GM21526 (cell line): Measurements from ENCODE around the gene PCDH17.

Experiments used
- ATAC-seq: cut with Tn5 transposase; IDR thresholded peaks from one replicate; pipeline ENCODE4 v1.9.1; 2021; ENCODE audit warnings: moderate library complexity; ENCODE audit not compliant: unreplicated experiment, low FRiP score

Gene PCDH17

GRCh38 chr13:57635541-57636085, 4.1 kb downstream of the PCDH17 start:
- no peak for ATAC-seq

- no peak for ATAC-seq
These were observed 5.3 kb downstream of the PCDH17 start for GRCh38 chr13:57636816-57637215.

- ATAC-seq = no peak
These were observed 6.0 kb downstream of the PCDH17 start for GRCh38 chr13:57637515-57637914.

- ATAC-seq = no peak
These were observed 6.8 kb downstream of the PCDH17 start for GRCh38 chr13:57638186-57638890.

- no peak for ATAC-seq
These were observed 9.1 kb downstream of the PCDH17 start for GRCh38 chr13:57640607-57641006.

GRCh38 chr13:57641051-57641450, 9.5 kb downstream of the PCDH17 start:
- no peak for ATAC-seq

GRCh38 chr13:57644106-57644505, 12.6 kb downstream of the PCDH17 start:
- ATAC-seq = no peak

- ATAC-seq = no peak
These were observed 21.9 kb downstream of the PCDH17 start for GRCh38 chr13:57653229-57653989.

GRCh38 chr13:57665481-57665880, 33.9 kb downstream of the PCDH17 start:
- ATAC-seq = no peak

GRCh38 chr13:57666131-57666953, 34.8 kb downstream of the PCDH17 start:
- no peak for ATAC-seq

GRCh38 chr13:57672168-57672567, 40.6 kb downstream of the PCDH17 start:
- ATAC-seq = no peak

- no peak for ATAC-seq
These were observed 41.7 kb downstream of the PCDH17 start for GRCh38 chr13:57673197-57673596.

- ATAC-seq = no peak
These were observed 44.0 kb downstream of the PCDH17 start for GRCh38 chr13:57675526-57675925.

- no peak for ATAC-seq
These were observed 49.1 kb downstream of the PCDH17 start for GRCh38 chr13:57680609-57681008.

GRCh38 chr13:57682128-57682716, 50.7 kb downstream of the PCDH17 start:
- no peak for ATAC-seq

GRCh38 chr13:57698851-57699250, 67.3 kb downstream of the PCDH17 start:
- ATAC-seq = no peak

GRCh38 chr13:57704031-57704430, 72.5 kb downstream of the PCDH17 start:
- no peak for ATAC-seq

GRCh38 chr13:57716295-57716694, 84.8 kb downstream of the PCDH17 start:
- no peak for ATAC-seq

GRCh38 chr13:57724486-57725272, 93.1 kb downstream of the PCDH17 start:
- ATAC-seq = no peak

GRCh38 chr13:57725480-57725879, 93.9 kb downstream of the PCDH17 start:
- ATAC-seq = no peak
